DND-41 (cell line): ENCODE results near the gene TMEM181.

Source experiments
- ATAC-seq: fragments of 200-7000 bp; cut with Tn5 transposase; 3 replicates; pipeline ENCODE4 v1.9.1; 2021; ENCODE audit warnings: low read depth; ENCODE audit not compliant: insufficient read depth
- DNase-seq: peaks from one replicate; pipeline ENCODE4 v3.0.0-alpha.2; 2020
- H2AFZ ChIP-seq: 2 replicates; pipeline ENCODE4 v1.6.0; 2012; ENCODE audit warnings: low read depth, low read length
- H3K27ac ChIP-seq: 2 replicates; pipeline ENCODE4 v1.5.1; 2012; ENCODE audit warnings: low read length, inconsistent platforms
- H3K27me3 ChIP-seq: fragments of 200-600 bp; sonication (generic); 2 replicates; pipeline ENCODE4 v1.6.0; 2012; ENCODE audit warnings: low read length, mild to moderate bottlenecking, inconsistent platforms; ENCODE audit not compliant: insufficient read depth, poor library complexity
- H3K36me3 ChIP-seq: 2 replicates; pipeline ENCODE4 v1.5.1; 2012; ENCODE audit warnings: low read length, inconsistent platforms; ENCODE audit not compliant: insufficient read depth
- H3K4me1 ChIP-seq: 2 replicates; pipeline ENCODE4 v1.5.1; 2012; ENCODE audit warnings: mild to moderate bottlenecking, low read length; ENCODE audit not compliant: insufficient read depth
- H3K4me2 ChIP-seq: 2 replicates; pipeline ENCODE4 v1.6.0; 2012; ENCODE audit warnings: mild to moderate bottlenecking, moderate library complexity, low read length, inconsistent platforms; ENCODE audit not compliant: insufficient read depth
- H3K4me3 ChIP-seq, 2 experiments: fragments of 200-600 bp in 1 of 2; shearing (Covaris generic) in 1 of 2; 2 replicates each; pipeline ENCODE4 v1.5.1; 2012 to 2016; ENCODE audit warnings: inconsistent platforms in 2 of 2, low read length in 2 of 2, mild to moderate bottlenecking in 2 of 2, low read depth in 1 of 2, moderate library complexity in 1 of 2
- H3K79me2 ChIP-seq: 2 replicates; pipeline ENCODE4 v1.6.0; 2012; ENCODE audit warnings: low read length, inconsistent platforms; ENCODE audit not compliant: insufficient read depth
- H3K9ac ChIP-seq: 2 replicates; pipeline ENCODE4 v1.6.0; 2012; ENCODE audit warnings: low read depth, mild to moderate bottlenecking, inconsistent platforms, low read length, moderate library complexity
- H3K9me3 ChIP-seq: 2 replicates; pipeline ENCODE4 v1.5.1; 2012; ENCODE audit warnings: low read length, moderate library complexity, mild to moderate bottlenecking, inconsistent platforms; ENCODE audit not compliant: insufficient read depth, severe bottlenecking
- H4K20me1 ChIP-seq: 2 replicates; pipeline ENCODE4 v1.6.0; 2012; ENCODE audit warnings: low read length; ENCODE audit not compliant: insufficient read depth
- CTCF ChIP-seq: IDR thresholded peaks from 2 replicates; pipeline ENCODE4 v1.5.1; 2012; ENCODE audit warnings: borderline replicate concordance, low read length, moderate library complexity, mild to moderate bottlenecking; ENCODE audit not compliant: poor library complexity, severe bottlenecking; ENCODE audit errors: extremely low read depth
- EZH2 ChIP-seq: IDR thresholded peaks from 3 replicates; pipeline ENCODE4 v1.6.1; 2012; ENCODE audit warnings: borderline replicate concordance, low read depth, mild to moderate bottlenecking, moderate library complexity, low read length, inconsistent platforms; ENCODE audit not compliant: severe bottlenecking

Gene TMEM181

DNA sequence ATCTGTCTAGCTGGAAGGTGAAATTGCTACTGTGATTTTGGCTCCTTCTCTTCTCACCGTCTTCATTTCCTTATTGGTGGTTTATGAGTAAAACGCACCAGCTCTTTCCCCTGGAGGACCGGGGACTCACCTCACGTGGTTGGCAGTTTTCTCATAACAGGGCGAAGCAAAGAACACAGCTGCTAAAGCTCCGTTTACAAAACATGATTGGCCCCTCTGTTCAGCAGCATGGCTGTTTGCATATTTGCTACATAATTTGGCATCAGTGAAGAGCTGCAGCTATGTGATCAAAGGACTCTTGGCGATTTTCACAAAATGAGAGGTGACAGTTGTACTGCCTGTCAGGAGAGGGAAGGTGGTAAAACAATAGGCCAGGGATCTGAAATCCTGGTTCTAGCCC lies 20.5 kb upstream of the TMEM181 start:
- no peak overlapping the region for H3K4me2 ChIP-seq
- no peak overlapping the region for H2AFZ ChIP-seq
- H3K4me3 ChIP-seq = no peak overlapping the region
- DNase-seq (no peak), ATAC-seq (peak; percentile 22; the same call in 1 of the 3 replicates)
- TF ChIP-seq EZH2 (no peak), CTCF (no peak)
- no peaks in the 10 kb centered on the region for H4K20me1 ChIP-seq
- H3K27ac ChIP-seq = no peak overlapping the region
- H3K79me2 ChIP-seq = no peaks in the 10 kb centered on the region
- no peaks in the 10 kb centered on the region for H3K36me3 ChIP-seq
- no peaks in the 10 kb centered on the region for H3K27me3 ChIP-seq
- no peak overlapping the region for H3K9ac ChIP-seq
- no peaks in the 10 kb centered on the region for H3K9me3 ChIP-seq
- no peaks in the 10 kb centered on the region for H3K4me1 ChIP-seq

DNA sequence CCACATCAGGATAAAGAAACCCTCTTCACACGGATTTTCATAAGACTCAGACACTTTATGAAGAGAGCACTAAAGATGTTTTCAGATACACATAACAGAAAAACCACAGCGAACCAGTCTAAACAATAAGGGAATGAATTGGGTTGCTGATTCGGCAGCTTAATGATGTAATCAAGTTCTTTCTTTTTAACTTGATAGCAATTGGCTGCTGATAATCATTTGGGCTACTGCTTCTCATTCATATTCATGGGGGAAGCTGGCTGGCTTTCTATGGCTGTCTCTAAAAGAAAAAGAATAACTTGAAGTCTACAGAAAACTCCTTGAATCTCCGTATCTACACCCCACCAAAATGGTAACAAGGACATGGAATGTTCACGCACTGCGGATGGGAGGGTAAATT lies 20.0 kb upstream of the TMEM181 start:
- no peak overlapping the region for H3K27ac ChIP-seq
- H3K27me3 ChIP-seq = no peaks in the 10 kb centered on the region
- no peak overlapping the region for H2AFZ ChIP-seq
- TF ChIP-seq EZH2 = no peak
- no peaks in the 10 kb centered on the region for H3K9me3 ChIP-seq
- no peak overlapping the region for H3K4me3 ChIP-seq
- no peaks in the 10 kb centered on the region for H4K20me1 ChIP-seq
- no peak overlapping the region for H3K4me2 ChIP-seq
- no peak for DNase-seq
- H3K4me1 ChIP-seq = no peaks in the 10 kb centered on the region
- H3K9ac ChIP-seq = no peak overlapping the region
- no peak for ATAC-seq
- H3K36me3 ChIP-seq = no peaks in the 10 kb centered on the region
- H3K79me2 ChIP-seq = no peaks in the 10 kb centered on the region

DNA sequence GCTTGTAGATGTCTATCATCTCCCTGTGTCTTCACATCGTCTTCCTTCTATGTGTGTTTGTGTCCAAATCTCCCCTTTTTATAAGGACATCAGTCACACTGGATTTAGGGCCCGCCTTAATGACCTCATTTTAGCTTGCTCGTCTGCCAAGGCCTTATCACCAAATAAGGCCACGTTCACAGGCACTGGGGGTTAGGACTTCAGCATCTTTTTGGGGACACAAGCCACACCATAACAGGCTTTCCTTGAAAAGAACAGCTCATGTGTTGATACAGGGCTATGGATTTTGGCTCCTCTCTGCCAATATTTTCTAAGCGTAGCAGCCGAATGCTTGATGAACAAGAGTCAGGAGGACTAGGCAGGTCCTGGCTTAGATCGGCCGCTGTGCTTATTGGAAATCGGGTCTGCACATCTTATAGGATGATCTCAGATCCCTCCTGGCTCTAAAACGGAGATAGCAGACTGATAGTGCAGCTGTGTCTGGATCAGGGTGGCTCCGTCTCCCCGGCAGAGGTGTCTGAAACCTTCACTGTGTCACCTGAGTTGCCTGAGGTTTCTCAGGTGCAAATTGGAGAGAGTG lies 16.2 kb upstream of the TMEM181 start:
- Histone ChIP-seq H3K4me2 (no peak overlapping the region), H3K27me3 (peaks cover 3% of the 10 kb centered on the region), H3K36me3 (no peaks in the 10 kb centered on the region), H3K4me1 (no peaks in the 10 kb centered on the region), H3K79me2 (no peaks in the 10 kb centered on the region), H4K20me1 (no peaks in the 10 kb centered on the region), H3K4me3 (no peak overlapping the region), H3K9ac (no peak overlapping the region), H3K27ac (no peak overlapping the region), H2AFZ (no peak overlapping the region), H3K9me3 (no peaks in the 10 kb centered on the region)
- no peak for ATAC-seq
- DNase-seq = no peak
- TF ChIP-seq EZH2 = no peak
- TF ChIP-seq CTCF = no peak

DNA sequence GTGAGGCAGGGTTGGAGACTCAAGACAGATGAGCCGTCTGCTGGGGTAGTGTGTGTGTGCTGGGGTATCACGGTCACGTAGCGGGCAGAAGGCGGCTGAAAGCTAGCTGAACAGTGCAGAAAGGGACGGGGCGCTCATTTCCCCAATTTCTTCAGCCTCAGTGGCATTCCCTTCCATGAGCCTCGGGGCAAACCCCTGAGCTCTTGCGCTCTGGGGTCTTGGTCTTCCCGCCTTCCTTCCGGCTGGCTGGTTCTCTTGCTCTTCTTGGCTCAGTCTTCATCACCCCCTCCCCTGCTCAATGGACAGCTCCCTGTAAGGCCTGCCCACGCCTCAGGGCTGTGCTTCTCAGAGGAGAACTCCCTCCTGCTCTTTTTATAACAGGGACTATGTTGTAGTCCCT lies 15.5 kb upstream of the TMEM181 start:
- no peaks in the 10 kb centered on the region for H3K4me1 ChIP-seq
- H3K9ac ChIP-seq = no peak overlapping the region
- H2AFZ ChIP-seq = no peak overlapping the region
- H3K9me3 ChIP-seq = no peaks in the 10 kb centered on the region
- ATAC-seq (no peak), DNase-seq (no peak)
- H4K20me1 ChIP-seq = no peaks in the 10 kb centered on the region
- no peak overlapping the region for H3K4me3 ChIP-seq
- H3K79me2 ChIP-seq = no peaks in the 10 kb centered on the region
- H3K36me3 ChIP-seq = no peaks in the 10 kb centered on the region
- TF ChIP-seq CTCF (no peak), EZH2 (no peak)
- H3K4me2 ChIP-seq = no peak overlapping the region
- H3K27me3 ChIP-seq = peaks cover 3% of the 10 kb centered on the region
- H3K27ac ChIP-seq = no peak overlapping the region
